Fibroblast of pulmonary artery (primary cell): ENCODE measurements around the gene C1GALT1.
A peak's percentile ranks its signal among the peaks of the same experiment; 100 is the strongest.
"Not testable (repeated sequence)": the region's sequence is repeated elsewhere in the genome, so short reads cannot be mapped to it uniquely, and the experiment has no call there.

Source experiments
- DNase-seq: peaks from one replicate; pipeline ENCODE4 v3.0.0-alpha.2; 2010; ENCODE audit warnings: low read depth
- H3K4me3 ChIP-seq: replicated peaks from 2 replicates; pipeline ENCODE4 v1.5.1; 2011; ENCODE audit warnings: low read depth, mild to moderate bottlenecking, control low read depth, low read length, moderate library complexity
- CTCF ChIP-seq: IDR thresholded peaks from 2 replicates; pipeline ENCODE4 v1.5.1; 2011; ENCODE audit warnings: mild to moderate bottlenecking, control low read depth, low read length, inconsistent platforms; ENCODE audit errors: missing control alignments

The C1GALT1 gene

GRCh38 chr7:7182156-7183060 lies at the start of gene C1GALT1:
C1GALT1 (plus strand) TSS chr7:7182544; CDS start chr7:7234320, 51,776 bp downstream.
- peak; percentile 98 for DNase-seq
- TF ChIP-seq CTCF: peak; percentile 54
- peak within 1 kb of the TSS; percentile 83 for H3K4me3 ChIP-seq

- H3K4me3 ChIP-seq: no peak overlapping the region
- no peak for DNase-seq
- no peak for TF ChIP-seq CTCF
Observed at GRCh38 chr7:7134046-7134445, 48.3 kb upstream of the C1GALT1 start.

GRCh38 chr7:7135074-7135473 lies 47.3 kb upstream of the C1GALT1 start:
- no peak overlapping the region for H3K4me3 ChIP-seq
- no peak for TF ChIP-seq CTCF
- no peak for DNase-seq

- DNase-seq, H3K4me3 ChIP-seq: not testable (repeated sequence)
Observed at GRCh38 chr7:7135924-7136323, 46.4 kb upstream of the C1GALT1 start.

- no peak for TF ChIP-seq CTCF
- H3K4me3 ChIP-seq: no peak overlapping the region
- DNase-seq: peak; percentile 17
Observed at GRCh38 chr7:7136466-7137381, 45.6 kb upstream of the C1GALT1 start.

GRCh38 chr7:7138897-7139296 lies 43.4 kb upstream of the C1GALT1 start:
- TF ChIP-seq CTCF: no peak
- H3K4me3 ChIP-seq: no peak overlapping the region
- DNase-seq: no peak

- DNase-seq, H3K4me3 ChIP-seq: not testable (repeated sequence)
Observed at GRCh38 chr7:7143404-7143803, 38.9 kb upstream of the C1GALT1 start.

GRCh38 chr7:7145151-7145550 lies 37.2 kb upstream of the C1GALT1 start:
- not testable (repeated sequence) for DNase-seq, H3K4me3 ChIP-seq
